ENCODE data around the gene SMIM38. TPM values are rescaled to one million over a fixed set of nuclear protein-coding genes. Genes with fewer than 3 reads are reported as not detected.

The SMIM38 gene
- total and polyA plus RNA-seq, 4 donors: 0.08 to 1.3 (median 0.43) TPM

GRCh38 chr11:69194956-69195355 lies 39.2 kb downstream of the SMIM38 start:
- no peaks in the 10 kb centered on the region for H3K27me3 ChIP-seq (ENCODE audit: control insufficient read depth in 3 of 3, insufficient read depth in 3 of 3, low read length in 2 of 3)
- no peak overlapping the region for H3K9ac ChIP-seq (ENCODE audit: insufficient read depth in 1 of 2, low read length in 2 of 2)
- peaks cover 0 to 10% (median 0%) of the 10 kb centered on the region in 5 donors for H3K4me1 ChIP-seq (ENCODE audit: control insufficient read depth in 5 of 5, insufficient read depth in 5 of 5, low read length in 5 of 5)
- no peak for DNase-seq
- no peak for ATAC-seq (ENCODE audit: insufficient read depth, low FRiP score)
- no peak overlapping the region for H3K4me3 ChIP-seq
- no peaks in the 10 kb centered on the region for H3K36me3 ChIP-seq (ENCODE audit: control insufficient read depth in 4 of 4, insufficient read depth in 4 of 4, low read length in 4 of 4)
- no peak overlapping the region for H3K27ac ChIP-seq (ENCODE audit: low read depth in 1 of 2, low read length in 1 of 2)
- H3K9me3 ChIP-seq (ENCODE audit: control insufficient read depth in 4 of 4, insufficient read depth in 3 of 4, low read length in 3 of 4): no peaks in the 10 kb centered on the region
- 47 to 95% methylated on average over 2 to 4 of the region's 6 CpGs for WGBS, 2 donors
- TF ChIP-seq CTCF (IDR thresholded peaks at IDR 0.05; ENCODE audit: control extremely low read depth, extremely low read depth): no peak

- Histone ChIP-seq H3K9me3 (ENCODE audit: control insufficient read depth in 4 of 4, insufficient read depth in 3 of 4, low read length in 3 of 4) (no peaks in the 10 kb centered on the region), H3K27ac (ENCODE audit: low read depth in 1 of 2, low read length in 1 of 2) (no peak overlapping the region), H3K9ac (ENCODE audit: insufficient read depth in 1 of 2, low read length in 2 of 2) (no peak overlapping the region), H3K27me3 (ENCODE audit: control insufficient read depth in 3 of 3, insufficient read depth in 3 of 3, low read length in 2 of 3) (peaks cover 0 to 2% (median 0%) of the 10 kb centered on the region in 3 donors), H3K4me3 (no peak overlapping the region), H3K36me3 (ENCODE audit: control insufficient read depth in 4 of 4, insufficient read depth in 4 of 4, low read length in 4 of 4) (no peaks in the 10 kb centered on the region), H3K4me1 (ENCODE audit: control insufficient read depth in 5 of 5, insufficient read depth in 5 of 5, low read length in 5 of 5) (peaks cover 0 to 17% (median 6%) of the 10 kb centered on the region in 5 donors)
- 89 to 92% methylated on average over 35 of the region's 35 CpGs for WGBS, 2 donors
- no peak for ATAC-seq (ENCODE audit: insufficient read depth, low FRiP score)
- TF ChIP-seq CTCF (IDR thresholded peaks at IDR 0.05; ENCODE audit: control extremely low read depth, extremely low read depth): no peak
- no peak for DNase-seq
Measured at GRCh38 chr11:69195824-69196782, 40.4 kb downstream of the SMIM38 start.

DNA sequence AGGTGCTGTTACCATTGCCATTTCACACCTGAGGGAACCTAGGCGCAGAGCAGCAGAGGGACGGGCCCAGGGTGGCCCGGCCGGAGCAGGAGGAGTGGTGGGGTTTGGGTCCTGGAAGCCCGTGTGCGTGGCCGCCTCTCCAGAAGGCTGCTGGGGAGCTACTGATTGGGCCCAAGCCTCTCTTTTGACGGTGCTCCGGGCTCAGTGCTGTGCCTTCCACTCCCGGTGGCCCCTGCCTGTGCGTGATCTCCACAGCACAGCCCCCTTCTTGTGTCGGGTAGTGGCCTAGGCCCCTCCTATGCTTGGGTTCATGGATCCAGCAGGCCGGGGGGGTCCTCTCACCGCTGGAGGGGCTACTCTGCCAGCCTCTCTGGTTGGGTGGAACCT lies 41.0 kb downstream of the SMIM38 start:
- Histone ChIP-seq H3K27ac (ENCODE audit: low read depth in 1 of 2, low read length in 1 of 2) (no peak overlapping the region), H3K9me3 (ENCODE audit: control insufficient read depth in 4 of 4, insufficient read depth in 3 of 4, low read length in 3 of 4) (no peaks in the 10 kb centered on the region), H3K36me3 (ENCODE audit: control insufficient read depth in 4 of 4, insufficient read depth in 4 of 4, low read length in 4 of 4) (no peaks in the 10 kb centered on the region), H3K27me3 (ENCODE audit: control insufficient read depth in 3 of 3, insufficient read depth in 3 of 3, low read length in 2 of 3) (peaks cover 0 to 5% (median 0%) of the 10 kb centered on the region in 3 donors), H3K4me1 (ENCODE audit: control insufficient read depth in 5 of 5, insufficient read depth in 5 of 5, low read length in 5 of 5) (peaks cover 0 to 17% (median 6%) of the 10 kb centered on the region in 5 donors), H3K9ac (ENCODE audit: insufficient read depth in 1 of 2, low read length in 2 of 2) (no peak overlapping the region), H3K4me3 (no peak overlapping the region)
- no peak for ATAC-seq (ENCODE audit: insufficient read depth, low FRiP score)
- 95 to 96% methylated on average over 14 of the region's 14 CpGs for WGBS, 2 donors
- DNase-seq: no peak
- no peak for TF ChIP-seq CTCF (IDR thresholded peaks at IDR 0.05; ENCODE audit: control extremely low read depth, extremely low read depth)
